Fibroblast of mammary gland (primary cell): ENCODE results near the gene ARHGAP26.

Experiments
- DNase-seq: peaks from one replicate; pipeline ENCODE4 v3.0.0-alpha.2; 2010; ENCODE audit warnings: low read depth
- H3K4me3 ChIP-seq: 2 replicates; pipeline ENCODE4 v1.5.1; 2011; ENCODE audit warnings: low read depth, mild to moderate bottlenecking, low read length, moderate library complexity; ENCODE audit not compliant: control insufficient read depth
- CTCF ChIP-seq: conservative IDR thresholded peaks from 2 replicates; pipeline ENCODE4 v1.5.1; 2011; ENCODE audit warnings: low read depth, low read length, inconsistent platforms; ENCODE audit not compliant: control insufficient read depth, insufficient read depth

The ARHGAP26 gene

GRCh38 chr5:142831009-142831383 lies 60.8 kb downstream of the ARHGAP26 start:
- no peak for DNase-seq
- TF ChIP-seq CTCF: no peak
- no peak overlapping the region for H3K4me3 ChIP-seq

GRCh38 chr5:142832263-142832662 lies 62.1 kb downstream of the ARHGAP26 start:
- no peak for TF ChIP-seq CTCF
- DNase-seq: no peak
- H3K4me3 ChIP-seq: no peak overlapping the region

DNA sequence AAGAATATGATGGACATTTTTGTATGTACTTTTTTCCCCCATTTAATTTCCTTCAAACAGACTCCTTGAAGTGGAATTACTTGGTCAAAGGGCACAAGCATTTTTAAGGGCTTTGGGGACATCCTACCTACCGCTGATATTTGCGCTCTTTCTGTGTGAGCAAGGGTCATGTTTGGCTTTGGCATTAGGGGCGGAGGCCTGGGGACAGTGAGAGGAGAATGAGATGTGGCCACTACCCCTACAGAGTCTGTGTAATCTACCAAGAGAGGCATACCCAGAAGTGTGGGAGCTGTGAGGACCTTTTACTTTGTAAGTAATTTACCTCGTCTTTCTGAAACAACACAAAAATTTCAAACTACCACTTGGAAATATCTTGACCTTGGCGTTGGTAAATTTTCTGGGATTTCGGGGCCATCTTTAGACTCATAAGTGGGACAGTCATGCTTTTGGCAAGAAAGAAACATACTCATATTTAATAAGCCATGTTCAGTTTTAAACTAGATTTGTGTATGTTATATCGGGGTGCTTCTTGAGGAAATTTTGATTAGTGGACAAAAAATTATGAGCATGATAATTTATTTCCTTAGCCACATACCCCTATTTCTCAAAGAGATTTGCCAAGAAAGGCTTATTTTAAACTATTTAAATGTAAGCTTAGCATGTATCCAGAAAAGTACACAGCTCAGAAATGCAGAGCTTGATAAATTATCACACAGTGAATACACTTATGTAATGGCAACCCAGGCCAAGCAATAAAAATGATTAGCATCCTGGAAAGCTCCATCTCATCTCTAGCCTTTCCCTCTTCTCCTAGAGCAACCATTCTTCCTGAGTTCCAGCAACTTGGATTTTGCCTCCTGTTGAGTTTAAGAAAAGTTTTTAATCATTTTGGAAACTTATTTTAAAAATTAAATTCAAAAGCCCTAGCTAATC lies 63.6 kb downstream of the ARHGAP26 start:
- no peak for DNase-seq
- H3K4me3 ChIP-seq: no peak overlapping the region
- no peak for TF ChIP-seq CTCF

- no peak overlapping the region for H3K4me3 ChIP-seq
- DNase-seq: no peak
- no peak for TF ChIP-seq CTCF
Measured at GRCh38 chr5:142834504-142834903, 64.3 kb downstream of the ARHGAP26 start.

- no peak for TF ChIP-seq CTCF
- no peak for DNase-seq
- no peak overlapping the region for H3K4me3 ChIP-seq
Measured at GRCh38 chr5:142835540-142835939, 65.4 kb downstream of the ARHGAP26 start.

DNA sequence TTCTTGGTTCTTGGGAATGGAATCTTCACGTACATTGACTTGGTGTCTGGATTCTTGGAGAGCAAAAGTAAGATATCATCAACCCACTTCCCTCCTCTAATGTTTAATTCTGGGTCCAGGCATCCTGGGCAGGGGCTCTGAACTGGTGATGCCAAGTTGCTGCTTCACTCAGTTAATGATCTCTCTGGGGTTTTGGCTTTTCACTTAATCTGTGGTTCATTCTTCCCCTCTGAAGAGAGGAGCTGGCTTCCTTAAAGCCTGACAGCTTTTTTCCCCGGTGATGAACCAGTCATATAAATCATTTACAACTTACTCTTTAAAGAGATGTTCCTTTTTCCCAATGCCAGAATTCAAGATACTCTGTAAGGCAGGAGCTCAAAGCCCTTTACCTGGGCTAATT lies 65.9 kb downstream of the ARHGAP26 start:
- no peak for DNase-seq
- TF ChIP-seq CTCF: no peak
- H3K4me3 ChIP-seq: no peak overlapping the region
